ENCODE data around the gene TOGARAM2. TPM values are rescaled to one million over a fixed set of nuclear protein-coding genes. Genes with fewer than 3 reads are reported as not detected.
"Not testable (repeated sequence)": the region's sequence is repeated elsewhere in the genome, so short reads cannot be mapped to it uniquely, and the experiment has no call there.

TOGARAM2 gene
- total RNA-seq, 4 donors from 2014 or later, result 0.19 to 10.4 (median 0.96) TPM

GRCh38 chr2:29079887-29080286, 98.8 kb downstream of the TOGARAM2 start:
- DNase-seq (ENCODE audit: low spot score), result no peak
- no peak for ATAC-seq (ENCODE audit: low FRiP score)
- no peak for TF ChIP-seq CTCF (IDR thresholded peaks at IDR 0.05)

- no peak for TF ChIP-seq CTCF (IDR thresholded peaks at IDR 0.05)
- DNase-seq (ENCODE audit: low spot score), result no peak
- ATAC-seq (ENCODE audit: low FRiP score), result no peak
Measured at GRCh38 chr2:29080886-29081743, 100.0 kb downstream of the TOGARAM2 start.

- no peak for TF ChIP-seq CTCF (IDR thresholded peaks at IDR 0.05)
- no peak for DNase-seq (ENCODE audit: low spot score)
- no peak for ATAC-seq (ENCODE audit: low FRiP score)
Measured at GRCh38 chr2:29082804-29083495, 101.9 kb downstream of the TOGARAM2 start.

GRCh38 chr2:29084554-29084953, 103.5 kb downstream of the TOGARAM2 start:
- TF ChIP-seq CTCF (IDR thresholded peaks at IDR 0.05), result no peak
- DNase-seq (ENCODE audit: low spot score), result no peak
- no peak for ATAC-seq (ENCODE audit: low FRiP score)

GRCh38 chr2:29090311-29090710, 109.2 kb downstream of the TOGARAM2 start:
- ATAC-seq (ENCODE audit: low FRiP score); DNase-seq (ENCODE audit: low spot score): not testable (repeated sequence)

GRCh38 chr2:29096969-29097368, 115.9 kb downstream of the TOGARAM2 start:
- no peak for ATAC-seq (ENCODE audit: low FRiP score)
- TF ChIP-seq CTCF (IDR thresholded peaks at IDR 0.05), result no peak

GRCh38 chr2:29097569-29097968, 116.5 kb downstream of the TOGARAM2 start:
- no peak for ATAC-seq (ENCODE audit: low FRiP score)
- no peak for DNase-seq (ENCODE audit: low spot score)
- TF ChIP-seq CTCF (IDR thresholded peaks at IDR 0.05), result no peak

More at GRCh38 chr2:29096969-29097368, 115.9 kb downstream of the TOGARAM2 start:
- DNase-seq (ENCODE audit: low spot score), result no peak

All from omental fat pad (tissue), 4 donors.